OCI-LY7 (cell line): ENCODE measurements around the gene RNASE1. TPM values are rescaled to one million over a fixed set of nuclear protein-coding genes. Genes with fewer than 3 reads are reported as not detected.

Experiments
- BruUV-seq: library from RNA; stranded (reverse); fragments of 400-500 nt; replicated peaks from 2 replicates; lab custom pipeline; 2021; lab: Mats Ljungman, UMichigan
- CTCF ChIA-PET: fragments of 300-600 bp; sonication (Branson Sonifier 250); formaldehyde crosslinking; loops from one replicate; lab custom pipeline; 2022; ENCODE audit warnings: antibody characterized with exemption; ENCODE audit not compliant: unreplicated experiment; lab: Charles Lee
- POLR2A ChIA-PET: fragments of 300-600 bp; sonication (Branson Sonifier 250); formaldehyde crosslinking; loops from one replicate; lab custom pipeline; 2022; ENCODE audit warnings: antibody characterized with exemption; lab: Charles Lee
- DNase-seq: peaks from one replicate; pipeline ENCODE4 v3.0.0-alpha.2; 2015; ENCODE audit warnings: low spot score
- H2AFZ ChIP-seq: fragments of 200-600 bp; sonication (generic), shearing (Covaris generic); 2 replicates; pipeline ENCODE4 v1.6.1; 2014; ENCODE audit warnings: mild to moderate bottlenecking, antibody characterized with exemption, low read length, moderate library complexity
- H3K27ac ChIP-seq: fragments of 200-600 bp; sonication (generic); 2 replicates; pipeline ENCODE4 v1.5.1; 2014; ENCODE audit warnings: mixed run types, low read depth, mild to moderate bottlenecking, moderate library complexity, low read length, inconsistent platforms; ENCODE audit not compliant: poor library complexity, severe bottlenecking
- H3K36me3 ChIP-seq: fragments of 200-600 bp; sonication (generic); 2 replicates; pipeline ENCODE4 v1.6.1; 2014; ENCODE audit warnings: mild to moderate bottlenecking, antibody characterized with exemption, low read length, moderate library complexity, mixed read lengths; ENCODE audit not compliant: insufficient read depth
- H3K4me1 ChIP-seq: fragments of 200-600 bp; sonication (generic); 2 replicates; pipeline ENCODE4 v1.5.1; 2014; ENCODE audit warnings: mild to moderate bottlenecking, low read length; ENCODE audit not compliant: insufficient read depth, poor library complexity, severe bottlenecking
- H3K4me2 ChIP-seq: fragments of 200-600 bp; sonication (generic); 2 replicates; pipeline ENCODE4 v1.6.1; 2014; ENCODE audit warnings: mild to moderate bottlenecking, low read length
- H3K4me3 ChIP-seq: fragments of 200-600 bp; sonication (generic); 2 replicates; pipeline ENCODE4 v1.5.1; 2014; ENCODE audit warnings: mild to moderate bottlenecking, low read depth, low read length; ENCODE audit not compliant: poor library complexity, severe bottlenecking
- H3K79me2 ChIP-seq: fragments of 200-600 bp; sonication (generic); 2 replicates; pipeline ENCODE4 v1.6.1; 2016; ENCODE audit warnings: low read depth, mild to moderate bottlenecking, low read length, moderate library complexity, mixed read lengths; ENCODE audit not compliant: insufficient read depth
- H3K9me2 ChIP-seq: fragments of 200-600 bp; sonication (generic); 2 replicates; pipeline ENCODE4 v1.6.1; 2016; ENCODE audit warnings: mild to moderate bottlenecking, low read length, mixed read lengths; ENCODE audit not compliant: insufficient read depth
- H3K9me3 ChIP-seq: fragments of 200-600 bp; sonication (generic); 2 replicates; pipeline ENCODE4 v1.6.1; 2014; ENCODE audit warnings: mild to moderate bottlenecking, mixed run types, low read length, mixed read lengths
- H4K20me1 ChIP-seq: fragments of 200-600 bp; sonication (generic); 2 replicates; pipeline ENCODE4 v1.6.1; 2014; ENCODE audit warnings: mild to moderate bottlenecking, antibody characterized with exemption, low read length, moderate library complexity, mixed read lengths; ENCODE audit not compliant: insufficient read depth
- EZH2phosphoT487 ChIP-seq: fragments of 200-600 bp; sonication (generic); IDR thresholded peaks from 2 replicates; pipeline ENCODE4 v1.6.1; 2018; ENCODE audit warnings: low read depth, borderline replicate concordance, mild to moderate bottlenecking, mixed run types, antibody characterized with exemption, low read length, moderate library complexity, mixed read lengths
- intact Hi-C: fragments of 100-400 bp; cut with micrococcal nuclease; formaldehyde crosslinking; loops from one replicate; pipeline ENCODE4 v1.10.0; 2022; ENCODE audit not compliant: unreplicated experiment
- total RNA-seq, 2 experiments: library from RNA; depleted of rRNA in 1 of 2; stranded (reverse); fragments of >200 nt in 1 of 2; shearing (Covaris generic) in 1 of 2; gene quantifications; 2 replicates each; pipeline ENCODE4 v1.2.3, GENCODE V29; 2014 to 2022
- TF ChIP-seq, protein P1 (sequence below): fragments of 200-600 bp; sonication (generic); conservative IDR thresholded peaks from 2 replicates; pipeline ENCODE4 v1.5.1; 2014; ENCODE audit warnings: mild to moderate bottlenecking, antibody characterized with exemption, low read length, moderate library complexity, mixed read lengths

RNASE1 gene
- total RNA-seq, 2 experiments from 2014 or later: not detected

DNA sequence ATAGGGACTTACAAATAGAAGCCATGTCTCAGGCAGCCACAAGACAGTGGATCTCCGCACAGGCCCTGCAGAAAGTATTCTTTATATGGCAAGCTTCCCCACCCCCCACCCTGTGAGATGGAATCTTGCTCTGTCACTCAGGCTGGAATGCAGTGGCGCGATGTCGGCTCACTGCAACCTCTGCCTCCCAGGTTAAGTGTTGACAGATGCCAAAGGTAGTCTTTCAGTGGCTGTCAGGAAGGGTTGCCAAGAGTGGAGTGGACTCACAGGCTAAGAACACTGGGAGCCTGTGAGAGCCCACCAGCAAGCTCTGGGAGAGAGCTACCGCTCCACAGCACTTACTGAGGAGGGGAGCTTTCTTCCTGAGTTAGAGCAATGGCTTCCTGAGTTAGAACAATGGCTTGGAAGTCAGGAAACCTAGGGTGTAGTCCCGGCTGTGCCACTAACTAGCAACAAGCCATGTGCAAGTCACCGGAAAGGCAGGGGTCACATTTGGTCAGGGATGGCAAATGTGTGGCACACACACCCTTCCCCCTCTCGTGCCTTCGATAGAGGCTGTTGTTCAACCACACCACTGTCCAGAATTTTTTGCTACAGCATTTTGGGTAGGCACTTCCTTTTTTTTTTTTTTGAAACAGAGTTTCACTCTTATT is 2.6 kb downstream of the RNASE1 start:
- Histone ChIP-seq H3K9me2 (no peaks in the 10 kb centered on the region), H3K79me2 (no peaks in the 10 kb centered on the region), H3K9me3 (no peaks in the 10 kb centered on the region), H4K20me1 (no peaks in the 10 kb centered on the region), H3K27ac (no peak overlapping the region), H3K4me3 (no peak overlapping the region), H3K36me3 (no peaks in the 10 kb centered on the region), H2AFZ (no peak overlapping the region), H3K4me1 (no peaks in the 10 kb centered on the region), H3K4me2 (no peak overlapping the region)
- no peak for DNase-seq
- POLR2A ChIA-PET: interaction anchor here (1.0 to 2.2 kb wide), 2 partner anchors 18 to 19 kb away, joined by 3 to 8 read pairs; partner anchors contain the start of gene RNASE6
- TF ChIP-seq EZH2phosphoT487: no peak
- TF ChIP-seq, protein P1, sequence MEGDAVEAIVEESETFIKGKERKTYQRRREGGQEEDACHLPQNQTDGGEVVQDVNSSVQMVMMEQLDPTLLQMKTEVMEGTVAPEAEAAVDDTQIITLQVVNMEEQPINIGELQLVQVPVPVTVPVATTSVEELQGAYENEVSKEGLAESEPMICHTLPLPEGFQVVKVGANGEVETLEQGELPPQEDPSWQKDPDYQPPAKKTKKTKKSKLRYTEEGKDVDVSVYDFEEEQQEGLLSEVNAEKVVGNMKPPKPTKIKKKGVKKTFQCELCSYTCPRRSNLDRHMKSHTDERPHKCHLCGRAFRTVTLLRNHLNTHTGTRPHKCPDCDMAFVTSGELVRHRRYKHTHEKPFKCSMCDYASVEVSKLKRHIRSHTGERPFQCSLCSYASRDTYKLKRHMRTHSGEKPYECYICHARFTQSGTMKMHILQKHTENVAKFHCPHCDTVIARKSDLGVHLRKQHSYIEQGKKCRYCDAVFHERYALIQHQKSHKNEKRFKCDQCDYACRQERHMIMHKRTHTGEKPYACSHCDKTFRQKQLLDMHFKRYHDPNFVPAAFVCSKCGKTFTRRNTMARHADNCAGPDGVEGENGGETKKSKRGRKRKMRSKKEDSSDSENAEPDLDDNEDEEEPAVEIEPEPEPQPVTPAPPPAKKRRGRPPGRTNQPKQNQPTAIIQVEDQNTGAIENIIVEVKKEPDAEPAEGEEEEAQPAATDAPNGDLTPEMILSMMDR: no peak
- BruUV-seq: no TSS peak
- CTCF ChIA-PET: no interaction called here
- intact Hi-C loops: no loop called here

DNA sequence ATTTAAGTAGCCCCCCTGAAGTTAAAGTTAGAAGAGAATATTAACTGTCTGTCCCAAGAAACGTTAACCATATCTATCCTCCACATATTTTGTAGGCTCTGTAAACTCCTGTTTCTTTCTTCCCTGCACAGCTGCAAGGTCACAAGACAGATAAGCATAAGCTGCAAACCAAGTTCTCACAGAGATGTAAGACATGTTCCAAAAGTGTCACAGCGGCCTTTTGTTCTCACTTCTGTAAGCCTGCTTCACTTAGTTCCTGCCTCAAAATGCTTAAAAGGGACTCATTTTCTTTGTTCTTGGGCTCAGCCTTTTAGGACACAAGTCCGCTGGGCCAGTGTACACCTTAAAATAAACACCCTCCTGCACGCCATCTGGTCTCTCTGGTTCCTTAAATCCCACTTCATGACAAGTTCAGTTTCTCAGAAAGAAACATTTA is 3.2 kb downstream of the RNASE1 start:
- no peak for DNase-seq
- H3K9me3 ChIP-seq: no peaks in the 10 kb centered on the region
- no peaks in the 10 kb centered on the region for H3K79me2 ChIP-seq
- no peaks in the 10 kb centered on the region for H3K9me2 ChIP-seq
- no TSS peak for BruUV-seq
- H3K36me3 ChIP-seq: no peaks in the 10 kb centered on the region
- H3K4me1 ChIP-seq: no peaks in the 10 kb centered on the region
- H2AFZ ChIP-seq: no peak overlapping the region
- intact Hi-C loops: no loop called here
- H3K4me2 ChIP-seq: no peak overlapping the region
- H4K20me1 ChIP-seq: no peaks in the 10 kb centered on the region
- no peak overlapping the region for H3K4me3 ChIP-seq
- ChIA-PET POLR2A (interaction anchor here (1.0 to 2.2 kb wide), 2 partner anchors 18 to 19 kb away, joined by 3 to 8 read pairs; partner anchors contain the start of gene RNASE6), CTCF (no interaction called here)
- TF ChIP-seq EZH2phosphoT487: no peak
- TF ChIP-seq, protein P1: no peak
- no peak overlapping the region for H3K27ac ChIP-seq

- Histone ChIP-seq H3K4me2 (no peak overlapping the region), H3K4me1 (no peaks in the 10 kb centered on the region), H3K79me2 (no peaks in the 10 kb centered on the region), H2AFZ (no peak overlapping the region), H3K9me2 (no peaks in the 10 kb centered on the region), H3K9me3 (no peaks in the 10 kb centered on the region), H3K4me3 (no peak overlapping the region), H4K20me1 (no peaks in the 10 kb centered on the region), H3K27ac (no peak overlapping the region), H3K36me3 (no peaks in the 10 kb centered on the region)
- intact Hi-C loops: no loop called here
- TF ChIP-seq EZH2phosphoT487: no peak
- TF ChIP-seq, protein P1: no peak
- no TSS peak for BruUV-seq
- ChIA-PET POLR2A (interaction anchor here (2.2 kb wide), 1 partner anchor 18 kb away, joined by 8 read pairs; the partner anchor contains the start of gene RNASE6), CTCF (no interaction called here)
- DNase-seq: no peak
Observed at GRCh38 chr14:20798932-20799331, 3.7 kb downstream of the RNASE1 start.
